ENCODE data around the gene FBP1. TPM values are rescaled to one million over a fixed set of nuclear protein-coding genes. Genes with fewer than 3 reads are reported as not detected.

The FBP1 gene
- total RNA-seq, 4 donors from 2014 or later: 0.99 to 12.1 (median 6.6) TPM

- DNase-seq (ENCODE audit: low spot score in 2 of 2): no peak
- TF ChIP-seq CTCF (IDR thresholded peaks at IDR 0.05) (no peak), POLR2A (IDR thresholded peaks at IDR 0.05) (no peak)
- intact Hi-C loops (cut with DNase I; ENCODE audit: low total_unique reads): no loop called here
- WGBS, 2 donors: 15 to 18% methylated on average over 5 of the region's 5 CpGs
- no peak overlapping the region for H3K4me3 ChIP-seq (ENCODE audit: low read depth, poor library complexity, severe bottlenecking)
Measured at GRCh38 chr9:94632737-94633136, 6.6 kb downstream of the FBP1 start.

- intact Hi-C loops (cut with DNase I; ENCODE audit: low total_unique reads): no loop called here
- DNase-seq (ENCODE audit: low spot score in 2 of 2): no peak
- WGBS, 2 donors: 48 to 51% methylated on average over 8 of the region's 8 CpGs
- H3K4me3 ChIP-seq (ENCODE audit: low read depth, poor library complexity, severe bottlenecking): no peak overlapping the region
- no peak for TF ChIP-seq CTCF (IDR thresholded peaks at IDR 0.05)
- no peak for TF ChIP-seq POLR2A (IDR thresholded peaks at IDR 0.05)
Measured at GRCh38 chr9:94631599-94631998, 7.7 kb downstream of the FBP1 start.

DNA sequence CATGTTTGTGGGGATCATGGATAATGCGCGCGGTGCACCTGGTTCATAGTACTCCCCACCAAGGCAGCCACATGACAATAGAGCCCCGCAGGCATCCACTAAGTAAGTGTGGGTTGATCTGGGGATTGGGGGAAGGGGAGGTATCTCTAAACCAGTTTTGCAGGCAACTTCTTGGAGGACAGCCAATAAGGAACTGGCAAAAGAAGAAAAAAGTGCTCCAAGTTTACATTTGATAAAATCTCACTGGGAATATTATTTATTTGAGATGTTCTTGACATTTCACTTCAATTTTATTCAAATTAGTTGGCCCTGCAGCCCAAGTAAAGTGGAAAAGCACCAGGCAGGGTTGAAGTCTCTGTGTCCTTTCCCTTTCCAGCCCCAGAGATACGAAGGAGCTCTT is 8.5 kb downstream of the FBP1 start:
- 38 to 56% methylated on average over 5 of the region's 5 CpGs for whole genome bisulfite sequencing, 2 donors

GRCh38 chr9:94630281-94630680 is 9.0 kb downstream of the FBP1 start:
- no peak for TF ChIP-seq POLR2A (IDR thresholded peaks at IDR 0.05)
- TF ChIP-seq CTCF (IDR thresholded peaks at IDR 0.05): no peak
- WGBS, 2 donors: 91 to 94% methylated on average over 3 of the region's 3 CpGs
- intact Hi-C loops (cut with DNase I; ENCODE audit: low total_unique reads): no loop called here

More for the DNA sequence above, 8.5 kb downstream of the FBP1 start:
- no peak overlapping the region for H3K4me3 ChIP-seq (ENCODE audit: low read depth, poor library complexity, severe bottlenecking)
- TF ChIP-seq POLR2A (IDR thresholded peaks at IDR 0.05): no peak
- no peak for TF ChIP-seq CTCF (IDR thresholded peaks at IDR 0.05)
- DNase-seq (ENCODE audit: low spot score in 2 of 2): peak in 1 of 2 donors; percentile 30
- intact Hi-C loops (cut with DNase I; ENCODE audit: low total_unique reads): no loop called here

DNA sequence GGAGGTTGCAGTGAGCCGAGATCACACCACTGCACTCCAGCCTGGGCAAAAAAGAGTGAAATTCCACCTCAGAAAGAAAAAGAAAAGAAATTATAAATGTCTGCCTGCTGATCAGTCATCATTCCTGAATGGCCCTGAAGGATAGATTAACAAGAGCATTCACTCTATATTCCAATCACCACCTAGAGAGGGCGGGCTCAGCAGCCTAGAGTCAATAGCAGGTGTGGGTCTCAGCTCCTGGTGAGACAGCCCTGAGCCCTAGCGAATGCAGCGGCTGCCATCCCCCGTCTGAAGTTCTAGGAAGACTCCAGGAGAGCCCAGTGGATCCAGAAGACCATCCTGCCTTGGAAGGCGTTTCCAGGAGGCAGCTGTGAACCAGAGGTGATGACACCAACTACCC is 12.0 kb downstream of the FBP1 start:
- 92 to 93% methylated on average over 6 of the region's 6 CpGs for WGBS, 2 donors
- H3K4me3 ChIP-seq (ENCODE audit: low read depth, poor library complexity, severe bottlenecking): no peak overlapping the region
- no peak for DNase-seq (ENCODE audit: low spot score in 2 of 2)
- TF ChIP-seq CTCF (IDR thresholded peaks at IDR 0.05) (no peak), POLR2A (IDR thresholded peaks at IDR 0.05) (no peak)
- intact Hi-C loops (cut with DNase I; ENCODE audit: low total_unique reads): no loop called here

More at GRCh38 chr9:94630281-94630680, 9.0 kb downstream of the FBP1 start:
- DNase-seq (ENCODE audit: low spot score in 2 of 2): no peak
- H3K4me3 ChIP-seq (ENCODE audit: low read depth, poor library complexity, severe bottlenecking): no peak overlapping the region

DNA sequence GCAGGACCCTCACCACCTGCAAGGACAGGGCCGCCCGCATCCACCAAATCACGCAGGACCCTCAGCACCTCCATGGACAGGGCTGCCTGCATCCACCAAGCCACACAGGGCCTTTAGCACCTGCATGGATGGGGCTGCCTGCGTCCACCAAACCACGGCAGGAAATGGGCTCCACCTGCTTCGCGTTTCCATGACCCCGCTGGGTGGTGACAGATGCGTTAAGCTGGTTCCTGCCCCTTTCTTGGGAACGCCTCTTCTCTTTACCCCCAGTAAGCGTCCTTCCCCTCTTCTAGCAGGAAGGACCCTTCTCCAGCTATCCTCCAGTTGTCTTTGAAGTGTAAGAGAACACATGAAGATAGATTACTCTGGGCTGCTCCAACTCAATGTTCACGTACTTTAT is 13.5 kb downstream of the FBP1 start:
- TF ChIP-seq CTCF (IDR thresholded peaks at IDR 0.05) (no peak), POLR2A (IDR thresholded peaks at IDR 0.05) (no peak)
- intact Hi-C loops (cut with DNase I; ENCODE audit: low total_unique reads): no loop called here
- WGBS, 2 donors: 72 to 84% methylated on average over 11 to 12 of the region's 12 CpGs
- H3K4me3 ChIP-seq (ENCODE audit: low read depth, poor library complexity, severe bottlenecking): no peak overlapping the region
- no peak for DNase-seq (ENCODE audit: low spot score in 2 of 2)

All from lower leg skin (tissue), 4 donors.